PC-9 (cell line): Measurements from ENCODE around the gene TTC13.

Experiments
- EZH2 ChIP-seq: fragments of 200-600 bp; sonication (generic); IDR thresholded peaks from 2 replicates; pipeline ENCODE4 v1.8.0; 2017; ENCODE audit warnings: antibody characterized with exemption, low read depth
- TF ChIP-seq, protein P1 (sequence below): fragments of 200-600 bp; sonication (generic); conservative IDR thresholded peaks from 2 replicates; pipeline ENCODE4 v1.6.1; 2017; ENCODE audit warnings: mixed run types, antibody characterized with exemption, mild to moderate bottlenecking, moderate library complexity

DNA sequence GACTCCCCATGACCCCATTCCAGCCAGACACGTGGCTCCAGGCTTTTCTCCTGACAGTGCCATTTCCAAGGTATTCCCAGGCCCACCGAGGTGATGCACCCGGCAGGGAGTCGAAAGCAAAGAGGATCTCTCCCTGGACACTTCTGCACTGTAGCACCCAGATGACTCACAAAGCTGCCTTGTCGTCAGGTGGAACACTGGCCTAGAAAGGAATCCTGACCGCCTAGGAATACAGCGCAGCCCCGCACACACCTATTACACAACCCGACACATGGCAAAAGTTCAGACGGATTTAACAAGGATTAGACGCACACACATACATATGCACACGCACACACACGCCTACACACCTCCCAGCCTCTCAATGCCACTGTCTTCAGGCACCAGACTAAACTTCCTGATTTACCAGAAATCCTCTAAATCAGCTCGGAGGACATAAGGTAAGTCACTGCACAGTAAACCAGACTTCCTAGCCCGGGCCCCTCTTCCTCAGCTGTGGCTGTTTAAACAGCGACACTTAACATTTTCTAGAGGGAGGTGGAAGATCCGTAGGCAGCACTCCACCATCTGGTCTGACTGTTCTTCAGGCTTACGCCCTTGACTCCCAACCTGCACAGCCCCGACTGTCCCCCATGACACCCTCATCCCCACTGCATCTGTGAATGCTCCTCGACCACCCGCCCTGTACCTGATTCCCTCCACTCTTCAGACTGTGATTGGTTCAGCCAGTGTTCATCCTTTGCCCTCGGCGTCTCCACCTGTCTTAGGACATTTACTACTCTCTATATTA, 48.7 kb upstream of the TTC13 start:
- TF ChIP-seq, protein P1, sequence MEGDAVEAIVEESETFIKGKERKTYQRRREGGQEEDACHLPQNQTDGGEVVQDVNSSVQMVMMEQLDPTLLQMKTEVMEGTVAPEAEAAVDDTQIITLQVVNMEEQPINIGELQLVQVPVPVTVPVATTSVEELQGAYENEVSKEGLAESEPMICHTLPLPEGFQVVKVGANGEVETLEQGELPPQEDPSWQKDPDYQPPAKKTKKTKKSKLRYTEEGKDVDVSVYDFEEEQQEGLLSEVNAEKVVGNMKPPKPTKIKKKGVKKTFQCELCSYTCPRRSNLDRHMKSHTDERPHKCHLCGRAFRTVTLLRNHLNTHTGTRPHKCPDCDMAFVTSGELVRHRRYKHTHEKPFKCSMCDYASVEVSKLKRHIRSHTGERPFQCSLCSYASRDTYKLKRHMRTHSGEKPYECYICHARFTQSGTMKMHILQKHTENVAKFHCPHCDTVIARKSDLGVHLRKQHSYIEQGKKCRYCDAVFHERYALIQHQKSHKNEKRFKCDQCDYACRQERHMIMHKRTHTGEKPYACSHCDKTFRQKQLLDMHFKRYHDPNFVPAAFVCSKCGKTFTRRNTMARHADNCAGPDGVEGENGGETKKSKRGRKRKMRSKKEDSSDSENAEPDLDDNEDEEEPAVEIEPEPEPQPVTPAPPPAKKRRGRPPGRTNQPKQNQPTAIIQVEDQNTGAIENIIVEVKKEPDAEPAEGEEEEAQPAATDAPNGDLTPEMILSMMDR, result no peak
- no peak for TF ChIP-seq EZH2
